HG03045 (cell line): Measurements from ENCODE around the gene SCGB3A1.

ENCODE experiments used
- ATAC-seq: cut with Tn5 transposase; IDR thresholded peaks from one replicate; pipeline ENCODE4 v1.9.1; 2021; ENCODE audit warnings: mild to moderate bottlenecking, moderate library complexity; ENCODE audit not compliant: unreplicated experiment

SCGB3A1 gene

DNA sequence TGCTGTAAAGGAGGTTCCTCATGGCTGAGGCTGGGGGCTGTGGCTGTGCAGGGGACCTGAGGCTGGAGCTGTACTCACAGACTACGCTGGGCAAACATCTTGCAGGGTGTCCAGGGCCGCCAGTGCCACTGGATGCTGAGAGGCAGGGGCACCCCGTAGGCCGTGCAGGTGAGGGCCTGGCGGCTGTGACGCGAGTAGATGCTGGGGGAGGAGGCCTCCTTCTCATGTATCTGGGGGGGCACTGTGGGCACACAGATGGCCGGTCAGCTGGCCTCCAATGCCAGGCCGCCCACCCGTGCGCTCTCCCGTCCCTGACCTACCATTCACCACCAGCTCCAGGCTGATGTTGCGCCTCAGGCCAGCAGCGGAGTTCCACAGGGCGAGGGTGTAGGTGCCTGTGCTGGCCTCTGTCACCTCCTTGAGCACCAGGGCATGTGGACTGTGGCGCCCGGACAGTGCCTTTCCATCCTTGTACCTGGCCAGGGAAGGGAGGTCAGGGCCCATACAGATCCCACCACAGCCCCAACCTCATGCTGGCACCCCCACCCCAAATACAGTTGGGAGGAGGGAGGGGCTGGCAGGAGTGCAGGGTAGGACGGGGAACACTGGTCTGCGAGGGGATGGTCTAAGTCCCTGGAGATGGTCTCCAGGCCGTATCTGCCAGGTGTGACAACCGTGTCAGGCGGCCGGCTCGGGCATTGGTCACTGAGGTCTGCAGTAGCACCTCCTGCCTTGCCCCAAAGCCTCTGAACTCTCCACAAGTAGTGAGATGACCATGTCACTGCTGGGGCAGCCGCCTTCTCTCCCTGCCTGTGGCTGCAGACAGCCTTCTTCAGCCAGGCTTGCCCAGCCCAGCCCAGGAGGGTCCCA is 34.7 kb upstream of the SCGB3A1 start:
- no peak for ATAC-seq

GRCh38 chr5:180625125-180625790 is 34.0 kb upstream of the SCGB3A1 start:
- no peak for ATAC-seq

DNA sequence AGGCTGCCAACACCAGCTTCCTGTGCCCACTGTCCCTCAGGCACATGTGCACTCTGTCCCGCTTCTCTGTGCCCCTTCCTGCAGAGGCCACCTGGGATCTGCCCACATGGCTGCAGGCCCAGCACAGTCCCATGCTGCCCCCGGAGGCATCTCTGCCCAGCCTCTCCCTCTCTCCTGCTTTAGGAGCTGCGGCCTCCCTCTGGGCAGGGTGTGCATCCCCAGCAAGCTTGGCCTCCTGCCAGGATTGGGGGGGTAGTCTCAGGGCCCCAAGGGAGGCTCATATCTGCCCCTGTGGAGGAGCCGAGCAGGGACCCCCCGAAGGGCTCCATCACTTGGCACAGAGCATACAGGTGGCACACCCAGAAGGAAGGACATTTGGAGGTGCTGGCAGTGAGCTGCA is 33.3 kb upstream of the SCGB3A1 start:
- ATAC-seq, result no peak

DNA sequence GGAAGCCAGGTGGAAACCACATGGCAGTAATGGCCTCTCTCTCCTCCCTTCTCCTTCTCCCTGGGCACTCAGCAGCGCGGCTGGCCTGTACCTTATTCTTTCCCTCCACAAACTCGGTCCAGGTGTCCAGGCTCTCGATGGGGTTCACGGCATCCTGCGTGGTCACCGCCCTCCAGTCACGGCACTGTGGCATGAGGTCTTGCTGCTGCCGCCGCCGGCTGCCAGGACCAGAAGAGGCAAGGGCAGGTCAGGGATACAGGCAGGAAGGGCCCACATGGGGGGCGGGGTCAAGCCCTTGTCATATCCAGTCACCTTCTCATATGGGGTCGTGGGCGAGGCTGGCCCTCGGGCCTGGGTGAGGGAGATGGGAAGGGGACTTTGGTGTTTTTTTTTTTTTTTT is 32.5 kb upstream of the SCGB3A1 start:
- no peak for ATAC-seq

DNA sequence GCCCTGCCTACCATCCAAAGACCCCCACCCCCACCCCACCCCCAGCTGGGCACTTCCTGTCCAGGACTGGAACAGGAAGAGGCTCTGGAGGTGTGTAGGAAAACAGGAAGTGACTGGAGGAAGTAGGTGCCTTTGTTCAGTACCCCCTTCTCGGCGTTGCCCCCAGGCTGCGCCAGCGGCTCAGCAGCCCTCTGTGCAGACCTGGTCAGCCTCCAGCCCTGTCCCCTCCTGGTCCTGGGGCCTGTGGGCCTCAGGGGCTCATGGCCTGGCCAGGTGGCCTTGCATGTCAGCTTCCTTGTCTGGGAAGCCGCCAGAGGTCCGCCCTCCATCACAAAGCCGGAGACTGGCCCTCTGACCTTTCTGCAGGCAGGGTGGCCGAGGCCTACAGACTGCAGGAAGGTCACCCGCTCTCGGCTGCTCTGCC is 32.1 kb upstream of the SCGB3A1 start:
- ATAC-seq, result no peak

GRCh38 chr5:180622910-180623309 is 31.6 kb upstream of the SCGB3A1 start:
- ATAC-seq, result no peak

DNA sequence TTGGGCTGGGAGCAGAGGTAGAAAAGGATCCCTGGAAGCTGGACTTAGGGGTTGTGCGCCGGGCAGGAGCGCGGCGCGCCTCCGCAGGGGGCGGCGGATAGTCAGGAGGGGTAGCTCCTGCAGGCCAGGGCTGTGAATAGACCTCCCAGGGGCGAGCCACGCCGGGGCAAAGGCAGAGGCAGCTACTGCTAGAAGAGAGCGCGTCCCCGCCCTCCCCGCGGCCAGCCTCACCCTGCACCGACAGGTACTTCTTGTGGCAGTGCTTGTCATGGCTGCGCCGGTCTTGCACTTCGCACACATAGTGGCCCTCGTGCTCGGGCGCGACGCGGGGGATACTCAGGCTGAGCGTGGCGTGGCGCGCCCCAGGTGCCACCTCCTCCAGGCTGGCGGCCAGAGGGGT is 30.0 kb upstream of the SCGB3A1 start:
- no peak for ATAC-seq

- ATAC-seq, result no peak
Observed at GRCh38 chr5:180620014-180620413, 28.7 kb upstream of the SCGB3A1 start.

DNA sequence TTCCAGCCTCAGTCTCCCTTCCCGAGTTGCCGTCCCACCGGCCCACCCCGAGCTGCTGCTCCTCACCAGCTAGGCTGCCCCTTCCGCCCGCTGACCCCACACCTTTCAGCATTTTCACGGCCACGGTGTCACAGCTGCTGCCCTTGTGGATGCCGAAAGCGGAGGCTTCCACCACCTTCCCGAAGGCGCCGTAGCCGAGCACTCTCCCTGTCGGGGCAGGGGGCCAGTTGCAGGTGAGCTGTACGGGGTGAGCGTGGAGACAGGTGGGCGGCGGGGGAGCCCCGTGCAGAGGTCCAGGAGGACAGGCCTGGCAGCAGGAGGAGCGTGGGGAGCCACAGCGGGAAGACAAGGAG is 28.2 kb upstream of the SCGB3A1 start:
- ATAC-seq, result no peak

GRCh38 chr5:180618829-180619562 is 27.7 kb upstream of the SCGB3A1 start:
- no peak for ATAC-seq

GRCh38 chr5:180618487-180618828 is 27.2 kb upstream of the SCGB3A1 start:
- ATAC-seq, result no peak

DNA sequence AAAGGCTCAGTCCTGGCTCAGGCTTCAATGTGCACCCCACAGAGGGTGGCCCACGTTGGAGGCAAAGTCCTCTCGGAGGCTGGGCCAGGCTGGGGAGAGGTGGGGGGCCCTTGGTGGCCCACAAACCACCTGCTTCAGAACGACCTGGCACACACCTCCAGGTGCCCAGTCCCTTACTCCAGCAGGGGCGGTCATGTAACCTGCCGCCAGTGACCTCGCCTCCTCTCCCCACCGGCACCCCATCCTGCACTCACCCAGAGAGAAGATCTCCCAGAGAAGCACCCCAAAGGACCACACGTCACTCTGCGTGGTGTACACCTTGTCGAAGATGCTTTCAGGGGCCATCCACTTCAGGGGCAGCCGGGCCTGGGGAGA is 22.5 kb upstream of the SCGB3A1 start:
- no peak for ATAC-seq

- ATAC-seq, result no peak
Observed at GRCh38 chr5:180613188-180613813, 22.0 kb upstream of the SCGB3A1 start.

- no peak for ATAC-seq
Observed at GRCh38 chr5:180612683-180613082, 21.4 kb upstream of the SCGB3A1 start.

DNA sequence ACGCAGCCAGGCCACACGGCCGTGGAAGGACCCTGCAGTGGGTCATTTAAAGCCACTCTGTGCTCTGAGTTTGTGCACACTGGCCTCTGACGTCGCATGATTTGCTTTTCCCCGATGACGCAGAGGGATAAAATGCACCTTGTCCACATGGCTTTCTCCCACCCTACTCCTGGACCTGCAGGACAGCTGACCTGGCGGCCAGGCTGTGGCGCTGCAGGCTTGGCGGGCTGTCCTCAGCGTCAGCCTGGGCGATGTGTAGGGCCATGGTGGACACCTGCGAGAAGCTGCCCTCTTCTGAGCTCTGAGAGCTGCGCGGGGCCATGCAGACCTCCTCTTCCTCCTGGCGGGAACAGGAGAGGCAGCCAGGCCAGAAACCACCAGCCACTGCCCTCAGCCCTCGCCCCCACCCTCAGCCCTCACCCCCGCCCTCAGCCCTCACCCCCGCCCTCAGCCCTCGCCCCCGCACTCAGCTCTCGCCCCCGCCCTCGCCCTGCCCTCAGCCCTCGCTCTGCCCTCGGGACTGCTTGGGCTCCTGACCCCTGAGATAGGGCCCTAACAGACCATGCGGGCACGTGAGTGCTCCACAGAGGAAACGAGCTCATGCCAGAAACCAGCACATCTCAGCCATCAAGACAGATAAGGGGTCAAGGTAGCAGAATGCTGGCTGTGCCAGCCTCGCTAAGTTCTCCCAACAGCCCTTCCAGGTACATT is 20.0 kb upstream of the SCGB3A1 start:
- ATAC-seq, result no peak

GRCh38 chr5:180609817-180610550 is 18.7 kb upstream of the SCGB3A1 start:
- no peak for ATAC-seq

GRCh38 chr5:180609386-180609785 is 18.1 kb upstream of the SCGB3A1 start:
- ATAC-seq, result no peak

DNA sequence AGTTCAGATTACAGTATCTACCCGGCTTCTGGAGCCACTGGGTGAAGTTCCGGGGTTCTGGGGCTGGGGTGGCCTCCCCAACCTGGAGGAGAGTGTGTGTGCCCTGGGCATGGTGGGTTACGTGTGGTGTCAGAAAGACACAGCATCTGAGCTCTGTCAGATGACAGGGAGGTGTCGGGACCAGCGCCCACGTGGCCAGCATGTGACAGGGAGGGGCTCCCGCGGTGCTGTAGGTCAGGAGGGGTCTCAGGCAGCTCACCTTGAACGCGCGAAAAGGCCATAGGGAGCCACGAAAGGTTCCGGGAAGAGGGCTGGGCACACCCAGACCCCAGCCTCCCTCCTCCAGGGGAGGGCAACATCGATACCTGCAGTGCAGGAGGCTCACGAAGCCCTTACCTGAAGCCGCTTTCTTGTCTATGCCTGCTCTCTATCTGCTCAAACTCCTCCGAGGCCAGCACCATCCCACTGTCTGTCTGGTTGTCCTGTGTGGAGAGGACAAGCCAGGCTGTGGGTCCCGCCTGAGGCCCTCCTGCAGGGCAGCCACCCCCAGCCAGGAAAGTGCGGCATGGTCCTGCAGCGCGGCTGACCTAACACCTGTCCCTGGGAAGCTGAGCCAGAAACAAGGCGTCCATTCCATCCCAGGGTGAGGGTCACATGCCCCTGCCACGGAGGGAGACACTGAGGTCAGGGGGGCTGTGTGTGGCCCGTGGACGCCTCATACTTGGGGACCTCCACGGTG is 17.4 kb upstream of the SCGB3A1 start:
- ATAC-seq, result no peak

GRCh38 chr5:180607861-180608571 is 16.7 kb upstream of the SCGB3A1 start:
- ATAC-seq, result no peak
